Body of pancreas (tissue), 4 donors: ENCODE results near the gene TIMM22.

ENCODE experiments used
- CTCF ChIP-seq, 7 experiments: fragments of 450-650 bp in 4 of 7; fragments of 200-600 bp in 3 of 7; sonication (generic) in 3 of 7; IDR thresholded peaks; one replicate each; pipeline ENCODE4 v1.5.1; 2016 to 2019; ENCODE audit warnings: antibody characterized with exemption in 7 of 7
- POLR2A ChIP-seq, 3 donors: fragments of 450-650 bp; IDR thresholded peaks; one replicate each; pipeline ENCODE4 v1.6.1; 2016; ENCODE audit warnings: antibody characterized with exemption in 3 of 3, mild to moderate bottlenecking in 2 of 3

DNA sequence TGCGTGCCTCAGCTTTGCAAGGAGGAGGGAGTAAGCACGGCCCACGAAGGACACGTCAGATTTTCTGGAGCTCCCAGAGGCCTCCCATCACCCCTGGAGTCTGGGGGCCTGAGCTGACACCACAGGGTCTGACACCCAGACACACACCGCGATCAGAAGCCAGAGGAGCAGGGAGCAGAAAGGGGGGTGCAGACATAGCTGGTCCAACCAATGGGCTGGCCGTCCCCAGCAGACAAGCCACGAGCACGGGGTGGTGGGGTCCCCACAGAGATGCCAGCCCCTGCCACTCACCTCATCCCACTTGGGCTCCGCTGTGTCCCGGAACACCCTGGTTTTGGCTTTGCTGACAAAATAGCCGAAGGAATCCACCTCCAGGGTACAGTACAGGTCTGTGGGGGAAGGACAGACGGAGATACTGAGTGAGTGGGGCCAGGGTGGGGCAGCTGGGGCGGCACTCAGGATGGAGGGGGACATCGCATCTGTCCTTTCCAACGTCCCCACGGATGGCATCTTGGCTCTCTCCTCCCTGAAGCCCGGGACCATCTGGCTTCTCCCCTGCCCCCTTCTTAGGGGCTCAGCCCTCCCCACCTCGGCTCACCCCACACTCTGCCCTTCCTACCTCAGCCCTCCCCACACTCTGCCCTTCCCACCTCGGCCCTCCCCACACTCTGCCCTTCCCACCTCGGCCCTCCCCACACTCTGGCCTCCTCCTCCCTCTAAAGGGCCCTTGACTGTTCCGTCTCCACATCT lies 53.5 kb downstream of the TIMM22 start:
- TF ChIP-seq POLR2A (IDR thresholded peaks at IDR 0.05) = no peak
- no peak for TF ChIP-seq CTCF (IDR thresholded peaks at IDR 0.05)
